H1 (cell line): ENCODE data around the gene RNGTT. TPM values are rescaled to one million over a fixed set of nuclear protein-coding genes. Genes with fewer than 3 reads are reported as not detected.

Source experiments
- CTCF ChIA-PET: fragments of 300-600 bp; sonication (Branson Sonifier 250); formaldehyde crosslinking; loops from one replicate; lab custom pipeline; 2021; ENCODE audit not compliant: partially characterized antibody; lab: Charles Lee
- POLR2A ChIA-PET: fragments of 300-600 bp; sonication (Branson Sonifier 250); formaldehyde crosslinking; loops from one replicate; lab custom pipeline; 2021; ENCODE audit warnings: inconsistent platforms; ENCODE audit not compliant: partially characterized antibody; lab: Charles Lee
- DNase-seq, 2 experiments: peaks; one replicate each; pipeline versions ENCODE4 v3.0.0 to v3.0.0-alpha.2; 2010 to 2022; ENCODE audit warnings: low spot score in 2 of 2, low read depth in 1 of 2, mixed read lengths in 1 of 2
- FAIRE-seq: peaks from 2 replicates; lab custom pipeline; 2011; peaks lifted over from hg19 to GRCh38; lab: Jason Lieb, UNC
- H2AFZ ChIP-seq: 2 replicates; pipeline ENCODE4 v1.8.1; 2012; ENCODE audit warnings: low read length, inconsistent platforms
- H2AK5ac ChIP-seq: 2 replicates; pipeline ENCODE4 v1.6.1; 2013; ENCODE audit warnings: low read depth, low read length
- H2BK120ac ChIP-seq: replicated peaks from 2 replicates; pipeline ENCODE3; 2013; ENCODE audit warnings: low read depth, low read length, inconsistent platforms
- H2BK12ac ChIP-seq: 2 replicates; pipeline ENCODE4 v1.6.1; 2013; ENCODE audit warnings: low read depth, low read length
- H2BK15ac ChIP-seq: 2 replicates; pipeline ENCODE4 v1.6.1; 2013; ENCODE audit warnings: low read length
- H2BK20ac ChIP-seq: 2 replicates; pipeline ENCODE4 v1.6.1; 2013; ENCODE audit warnings: low read length
- H2BK5ac ChIP-seq: 2 replicates; pipeline ENCODE4 v1.6.1; 2013; ENCODE audit warnings: low read depth, low read length
- H3K14ac ChIP-seq: 2 replicates; pipeline ENCODE4 v1.6.1; 2013; ENCODE audit warnings: inconsistent platforms; ENCODE audit not compliant: insufficient read length
- H3K18ac ChIP-seq: 2 replicates; pipeline ENCODE4 v1.6.1; 2013; ENCODE audit warnings: low read length; ENCODE audit errors: extremely low read depth
- H3K23ac ChIP-seq: 2 replicates; pipeline ENCODE4 v1.6.1; 2013; ENCODE audit warnings: inconsistent platforms; ENCODE audit not compliant: insufficient read length
- H3K23me2 ChIP-seq: 2 replicates; pipeline ENCODE4 v1.6.1; 2013; ENCODE audit warnings: low read depth, low read length
- H3K27ac ChIP-seq: 2 replicates; pipeline ENCODE4 v1.6.1; 2011; ENCODE audit warnings: low read depth, low read length, inconsistent platforms
- H3K27me3 ChIP-seq, 4 experiments: replicated peaks in 1 of 4; 1 replicate in 1 of 4; 2 replicates in 3 of 4; pipeline versions ENCODE4 v1.6.1 to v1.8.1; 2011 to 2013; ENCODE audit warnings: low read length in 3 of 4, mild to moderate bottlenecking in 3 of 4, inconsistent platforms in 2 of 4, mixed read lengths in 2 of 4, moderate library complexity in 1 of 4; ENCODE audit not compliant: control insufficient read depth in 3 of 4, insufficient read depth in 3 of 4; ENCODE audit errors: extremely low read depth in 1 of 4
- H3K36me3 ChIP-seq, 4 experiments: 2 replicates each; pipeline versions ENCODE4 v1.6.1 to v1.8.1; 2011 to 2013; ENCODE audit warnings: mild to moderate bottlenecking in 4 of 4, low read length in 3 of 4, moderate library complexity in 2 of 4, control low read depth in 1 of 4, inconsistent platforms in 1 of 4; ENCODE audit not compliant: insufficient read depth in 4 of 4, control insufficient read depth in 2 of 4
- H3K4ac ChIP-seq: replicated peaks from 2 replicates; pipeline ENCODE3; 2013; ENCODE audit warnings: low read length, low read depth, mixed read lengths, inconsistent platforms; ENCODE audit not compliant: insufficient read length
- H3K4me1 ChIP-seq, 4 experiments: replicated peaks in 1 of 4; 1 replicate in 1 of 4; 2 replicates in 3 of 4; pipeline versions ENCODE4 v1.6.1 to v1.8.1; 2011 to 2013; ENCODE audit warnings: low read length in 3 of 4, inconsistent platforms in 2 of 4, mixed read lengths in 1 of 4; ENCODE audit not compliant: insufficient read depth in 4 of 4, control insufficient read depth in 3 of 4
- H3K4me2 ChIP-seq, 2 experiments: 2 replicates each; pipeline versions ENCODE4 v1.6.1 to v1.8.1; 2011 to 2013; ENCODE audit warnings: low read depth in 2 of 2, low read length in 2 of 2, control low read depth in 1 of 2, inconsistent platforms in 1 of 2, mild to moderate bottlenecking in 1 of 2; ENCODE audit not compliant: insufficient read depth in 1 of 2
- H3K4me3 ChIP-seq, 4 experiments: fragments of 200-600, 300-600 bp in 1 of 4; sonication (generic), shearing (Covaris generic), sonication (Bioruptor Twin) in 1 of 4; 2 replicates each; pipeline versions ENCODE4 v1.5.1 to v1.8.1; 2011 to 2016; ENCODE audit warnings: low read length in 4 of 4, low read depth in 3 of 4, control low read depth in 2 of 4, inconsistent platforms in 2 of 4, mild to moderate bottlenecking in 2 of 4, mixed read lengths in 1 of 4, moderate library complexity in 1 of 4; ENCODE audit not compliant: insufficient read depth in 2 of 4; ENCODE audit errors: extremely low read depth in 1 of 4
- H3K56ac ChIP-seq: replicated peaks from 2 replicates; pipeline ENCODE3; 2013; ENCODE audit warnings: low read depth, mild to moderate bottlenecking, mixed read lengths, low read length, inconsistent platforms; ENCODE audit not compliant: insufficient read length
- H3K79me1 ChIP-seq: 2 replicates; pipeline ENCODE4 v1.6.1; 2013; ENCODE audit warnings: low read depth, low read length, control low read depth
- H3K79me2 ChIP-seq, 2 experiments: 2 replicates each; pipeline versions ENCODE4 v1.6.1 to v1.8.1; 2012 to 2013; ENCODE audit warnings: low read length in 2 of 2, mild to moderate bottlenecking in 2 of 2, inconsistent platforms in 1 of 2; ENCODE audit not compliant: insufficient read depth in 2 of 2, control insufficient read depth in 1 of 2
- H3K9ac ChIP-seq, 4 experiments: replicated peaks in 1 of 4; 1 replicate in 1 of 4; 2 replicates in 3 of 4; pipeline versions ENCODE4 v1.6.1 to v1.8.1; 2011 to 2013; ENCODE audit warnings: low read depth in 3 of 4, low read length in 3 of 4, control low read depth in 2 of 4, mild to moderate bottlenecking in 2 of 4, moderate library complexity in 2 of 4, inconsistent platforms in 1 of 4; ENCODE audit errors: extremely low read depth in 1 of 4
- H3K9me3 ChIP-seq, 2 experiments: 2 replicates each; pipeline versions ENCODE4 v1.6.1 to v1.8.1; 2012 to 2013; ENCODE audit warnings: mild to moderate bottlenecking in 2 of 2, moderate library complexity in 2 of 2, control low read depth in 1 of 2, inconsistent platforms in 1 of 2, low read depth in 1 of 2, low read length in 1 of 2, mixed read lengths in 1 of 2; ENCODE audit not compliant: insufficient read depth in 2 of 2
- H4K20me1 ChIP-seq, 2 experiments: replicated peaks in 1 of 2; 2 replicates each; pipeline versions ENCODE3 to v1.8.1; 2011 to 2013; ENCODE audit warnings: inconsistent platforms in 2 of 2, low read length in 2 of 2, mild to moderate bottlenecking in 1 of 2; ENCODE audit not compliant: insufficient read depth in 2 of 2, control insufficient read depth in 1 of 2
- H4K5ac ChIP-seq: 2 replicates; pipeline ENCODE4 v1.6.1; 2013; ENCODE audit warnings: low read length, low read depth, mixed read lengths, inconsistent platforms; ENCODE audit not compliant: insufficient read length
- H4K8ac ChIP-seq: 2 replicates; pipeline ENCODE4 v1.8.0; 2013; ENCODE audit warnings: mild to moderate bottlenecking, moderate library complexity, low read length, inconsistent platforms; ENCODE audit not compliant: insufficient read depth; ENCODE audit errors: extremely low read depth
- H4K91ac ChIP-seq: replicated peaks from 2 replicates; pipeline ENCODE3; 2013; ENCODE audit warnings: low read length, mixed read lengths, inconsistent platforms; ENCODE audit not compliant: insufficient read length
- ASH2L ChIP-seq: fragments of 200-600, 300-600 bp; sonication (generic); IDR thresholded peaks from one replicate; pipeline ENCODE4 v1.7.1; 2017; ENCODE audit warnings: low read length
- BACH1 ChIP-seq: IDR thresholded peaks from 2 replicates; pipeline ENCODE4 v1.6.1; 2012; ENCODE audit warnings: low read length, improper control_type of control experiment
- CEBPB ChIP-seq: IDR thresholded peaks from 2 replicates; pipeline ENCODE4 v1.6.1; 2012; ENCODE audit warnings: low read depth, low read length
- CREB1 ChIP-seq: IDR thresholded peaks from 2 replicates; pipeline ENCODE4 v1.6.1; 2012; ENCODE audit warnings: inconsistent platforms
- EGR1 ChIP-seq: IDR thresholded peaks from 2 replicates; pipeline ENCODE4 v1.6.1; 2011; ENCODE audit warnings: low read depth, low read length, borderline replicate concordance
- FOSL1 ChIP-seq: IDR thresholded peaks from 2 replicates; pipeline ENCODE4 v1.6.1; 2011; ENCODE audit warnings: mild to moderate bottlenecking, low read depth, low read length, moderate library complexity; ENCODE audit not compliant: insufficient read depth
- KDM1A ChIP-seq: fragments of 200-600, 300-600 bp; sonication (generic); IDR thresholded peaks from 2 replicates; pipeline ENCODE4 v1.7.1; 2016; ENCODE audit warnings: mild to moderate bottlenecking, low read length, borderline replicate concordance
- PHF8 ChIP-seq: fragments of 200-600 bp; sonication (generic); conservative IDR thresholded peaks from 2 replicates; pipeline ENCODE4 v1.7.1; 2012; ENCODE audit warnings: low read depth, mild to moderate bottlenecking, inconsistent platforms, low read length, moderate library complexity
- RXRA ChIP-seq: IDR thresholded peaks from 2 replicates; pipeline ENCODE4 v1.6.1; 2011; ENCODE audit warnings: low read depth, mild to moderate bottlenecking, low read length, moderate library complexity; ENCODE audit not compliant: insufficient read depth
- SP2 ChIP-seq: IDR thresholded peaks from 2 replicates; pipeline ENCODE4 v1.6.1; 2012; ENCODE audit warnings: mild to moderate bottlenecking, low read length, inconsistent platforms
- SRF ChIP-seq: IDR thresholded peaks from 2 replicates; pipeline ENCODE4 v1.6.1; 2011; ENCODE audit warnings: mild to moderate bottlenecking, low read depth, low read length, moderate library complexity
- TAF7 ChIP-seq: optimal IDR thresholded peaks from 2 replicates; pipeline ENCODE3; 2011; ENCODE audit warnings: low read depth, mild to moderate bottlenecking, inconsistent platforms, low read length, moderate library complexity, borderline replicate concordance
- TBP ChIP-seq: IDR thresholded peaks from 2 replicates; pipeline ENCODE4 v1.6.1; 2011; ENCODE audit warnings: low read depth, low read length, improper control_type of control experiment
- TCF12 ChIP-seq: IDR thresholded peaks from 2 replicates; pipeline ENCODE4 v1.6.1; 2011; ENCODE audit warnings: low read depth, mild to moderate bottlenecking, low read length
- TEAD4 ChIP-seq: IDR thresholded peaks from 2 replicates; pipeline ENCODE4 v1.6.1; 2012; ENCODE audit warnings: low read depth, low read length, inconsistent platforms, mixed read lengths
- ZNF274 ChIP-seq: IDR thresholded peaks from 2 replicates; pipeline ENCODE4 v1.7.0; 2012; ENCODE audit warnings: low read length, borderline replicate concordance; ENCODE audit errors: extremely low read depth
- polyA plus RNA-seq, 7 experiments: library from polyadenylated mRNA; depleted of rRNA in 3 of 7; stranded (reverse) in 5 of 7; unstranded in 2 of 7; fragments of >200 nt in 5 of 7; fragments of 200-250 nt in 2 of 7; gene quantifications; 1 replicate in 5 of 7; 2 replicates in 1 of 7; 4 replicates in 1 of 7; pipeline versions ENCODE4 v1.2.1 to v1.2.3, GENCODE V29; 2011 to 2013; ENCODE audit warnings: missing spikeins in 2 of 7, mixed read lengths in 2 of 7
- total RNA-seq: library from RNA; stranded (reverse); fragmentation: NEBNext Ultra II Directional; extraction: Animal tissue kit (Norgen Biotek cat#: 25700); gene quantifications from 2 replicates; pipeline ENCODE4 v1.2.1, GENCODE V29; 2021
- TF ChIP-seq, protein P1 (sequence below): IDR thresholded peaks from 2 replicates; pipeline ENCODE4 v1.6.1; 2011; ENCODE audit warnings: low read depth, mild to moderate bottlenecking, low read length; ENCODE audit not compliant: insufficient read depth

RNGTT gene
- total and polyA plus RNA-seq, 2 of the 8 experiments (the other 6 are each of a cell fraction or from before 2014, with no cell fraction given): 3.6 to 21.2 TPM

DNA sequence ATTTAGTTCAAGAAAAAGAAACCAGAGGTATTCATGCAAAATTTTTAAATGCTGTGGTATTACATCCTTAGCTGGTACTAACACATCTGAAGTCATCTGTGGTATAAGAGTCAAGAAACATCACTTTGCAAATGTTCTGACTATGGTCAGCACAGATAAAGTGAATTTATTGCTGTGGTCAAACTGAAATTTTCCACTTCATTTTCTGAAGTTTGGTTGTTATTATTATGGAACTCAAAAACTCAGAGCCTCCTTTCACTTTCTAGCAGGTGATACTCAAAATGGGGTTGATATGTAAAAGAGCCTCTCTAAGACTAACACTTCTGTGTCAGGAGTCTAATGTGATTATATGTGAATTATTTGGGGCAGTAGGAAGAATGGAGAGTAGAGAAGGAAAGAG, 257.8 kb downstream of the RNGTT start:
- Histone ChIP-seq H3K18ac (no peak overlapping the region), H4K5ac (no peak overlapping the region), H3K14ac (no peak overlapping the region), H3K9me3 (no peaks in the 10 kb centered on the region), H3K27me3 (no peaks in the 10 kb centered on the region), H2BK15ac (no peak overlapping the region), H2BK12ac (no peak overlapping the region), H4K8ac (no peak overlapping the region), H3K4me2 (no peak overlapping the region), H3K23me2 (no peaks in the 10 kb centered on the region), H3K27ac (no peak overlapping the region), H4K91ac (no peak overlapping the region), H2BK120ac (no peak overlapping the region), H2AK5ac (no peak overlapping the region), H3K4ac (no peak overlapping the region), H3K56ac (no peak overlapping the region), H3K36me3 (no peaks in the 10 kb centered on the region; a peak in 1 of 8 replicates), H3K4me1 (no peaks in the 10 kb centered on the region), H2AFZ (no peak overlapping the region), H3K4me3 (no peak overlapping the region), H3K79me2 (no peaks in the 10 kb centered on the region), H2BK20ac (no peak overlapping the region), H3K79me1 (no peaks in the 10 kb centered on the region), H4K20me1 (no peaks in the 10 kb centered on the region), H2BK5ac (no peak overlapping the region), H3K9ac (no peak overlapping the region), H3K23ac (no peak overlapping the region)
- CTCF ChIA-PET: no interaction called here
- no peak for DNase-seq
- POLR2A ChIA-PET: no interaction called here
- TF ChIP-seq ASH2L (no peak), CEBPB (no peak), PHF8 (no peak), SRF (no peak), FOSL1 (no peak), TCF12 (no peak), BACH1 (no peak), TBP (no peak), ZNF274 (no peak), RXRA (no peak), CREB1 (no peak), TAF7 (no peak), EGR1 (no peak), KDM1A (no peak), TEAD4 (no peak), SP2 (no peak)
- TF ChIP-seq, protein P1, sequence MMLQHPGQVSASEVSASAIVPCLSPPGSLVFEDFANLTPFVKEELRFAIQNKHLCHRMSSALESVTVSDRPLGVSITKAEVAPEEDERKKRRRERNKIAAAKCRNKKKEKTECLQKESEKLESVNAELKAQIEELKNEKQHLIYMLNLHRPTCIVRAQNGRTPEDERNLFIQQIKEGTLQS: no peak
- no peak for FAIRE-seq
